ENCODE results near the gene MYH16. TPM values are rescaled to one million over a fixed set of nuclear protein-coding genes. Genes with fewer than 3 reads are reported as not detected.

MYH16 gene
- total RNA-seq, 1 donor from 2014 or later: not detected

- Mint-ChIP-seq H3K4me3 (no peak overlapping the region), H3K4me1 (peaks cover 7% of the 10 kb centered on the region), H3K27ac (no peak overlapping the region), H3K36me3 (no peaks in the 10 kb centered on the region), H3K9me3 (no peaks in the 10 kb centered on the region), H3K27me3 (ENCODE audit: insufficient read depth, low read depth) (peaks cover 8% of the 10 kb centered on the region)
- Histone ChIP-seq H3K4me2 (no peak overlapping the region), H3K79me2 (ENCODE audit: low read depth) (no peaks in the 10 kb centered on the region), H3K4me1 (peaks cover 18% of the 10 kb centered on the region), H4K20me1 (ENCODE audit: low read depth) (no peaks in the 10 kb centered on the region), H3K27me3 (no peaks in the 10 kb centered on the region), H3K4me3 (no peak overlapping the region), H2AFZ (replicated peaks) (no peak overlapping the region), H3K9ac (no peak overlapping the region), H3K9me3 (ENCODE audit: low read depth) (no peaks in the 10 kb centered on the region), H3F3A (ENCODE audit: low read depth) (no peaks in the 10 kb centered on the region), H3K27ac (no peak overlapping the region), H3K36me3 (no peaks in the 10 kb centered on the region)
- no peak for DNase-seq (ENCODE audit: low spot score)
- no peak for TF ChIP-seq EZH2phosphoT487 (IDR thresholded peaks at IDR 0.05)
- TF ChIP-seq EZH2 (IDR thresholded peaks at IDR 0.05): no peak
Observed at GRCh38 chr7:99255463-99255862, 17.2 kb upstream of the MYH16 start.

DNA sequence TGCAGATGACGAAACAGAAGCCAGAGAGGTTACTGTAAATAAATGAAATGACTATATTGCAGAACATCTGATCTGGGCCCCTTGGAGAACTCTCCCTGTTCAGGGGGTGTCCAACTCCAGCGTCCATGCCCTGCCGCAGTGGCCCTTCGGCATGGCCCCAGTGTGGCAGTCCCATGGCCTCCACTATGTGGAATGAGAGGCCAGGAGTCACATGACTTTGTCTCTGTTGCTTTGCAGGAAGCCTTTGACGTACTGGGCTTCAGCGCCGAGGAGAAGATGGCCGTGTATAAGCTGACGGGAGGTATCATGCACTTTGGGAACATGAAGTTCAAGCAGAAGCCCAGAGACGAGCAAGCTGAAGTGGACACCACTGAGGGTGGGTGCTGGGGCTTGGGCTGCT lies 15.6 kb upstream of the MYH16 start:
- Mint-ChIP-seq H3K9me3 (no peaks in the 10 kb centered on the region), H3K4me1 (peaks cover 4% of the 10 kb centered on the region), H3K27me3 (ENCODE audit: insufficient read depth, low read depth) (peaks cover 6% of the 10 kb centered on the region), H3K27ac (no peak overlapping the region), H3K36me3 (no peaks in the 10 kb centered on the region), H3K4me3 (no peak overlapping the region)
- Histone ChIP-seq H3K27ac (no peak overlapping the region), H3F3A (ENCODE audit: low read depth) (no peaks in the 10 kb centered on the region), H3K4me3 (no peak overlapping the region), H3K36me3 (no peaks in the 10 kb centered on the region), H3K79me2 (ENCODE audit: low read depth) (no peaks in the 10 kb centered on the region), H3K9me3 (ENCODE audit: low read depth) (no peaks in the 10 kb centered on the region), H3K9ac (no peak overlapping the region), H3K4me2 (no peak overlapping the region), H2AFZ (replicated peaks) (no peak overlapping the region), H3K4me1 (peaks cover 7% of the 10 kb centered on the region), H3K27me3 (no peaks in the 10 kb centered on the region), H4K20me1 (ENCODE audit: low read depth) (no peaks in the 10 kb centered on the region)
- no peak for TF ChIP-seq EZH2phosphoT487 (IDR thresholded peaks at IDR 0.05)
- no peak for TF ChIP-seq EZH2 (IDR thresholded peaks at IDR 0.05)
- TF ChIP-seq, protein P1, sequence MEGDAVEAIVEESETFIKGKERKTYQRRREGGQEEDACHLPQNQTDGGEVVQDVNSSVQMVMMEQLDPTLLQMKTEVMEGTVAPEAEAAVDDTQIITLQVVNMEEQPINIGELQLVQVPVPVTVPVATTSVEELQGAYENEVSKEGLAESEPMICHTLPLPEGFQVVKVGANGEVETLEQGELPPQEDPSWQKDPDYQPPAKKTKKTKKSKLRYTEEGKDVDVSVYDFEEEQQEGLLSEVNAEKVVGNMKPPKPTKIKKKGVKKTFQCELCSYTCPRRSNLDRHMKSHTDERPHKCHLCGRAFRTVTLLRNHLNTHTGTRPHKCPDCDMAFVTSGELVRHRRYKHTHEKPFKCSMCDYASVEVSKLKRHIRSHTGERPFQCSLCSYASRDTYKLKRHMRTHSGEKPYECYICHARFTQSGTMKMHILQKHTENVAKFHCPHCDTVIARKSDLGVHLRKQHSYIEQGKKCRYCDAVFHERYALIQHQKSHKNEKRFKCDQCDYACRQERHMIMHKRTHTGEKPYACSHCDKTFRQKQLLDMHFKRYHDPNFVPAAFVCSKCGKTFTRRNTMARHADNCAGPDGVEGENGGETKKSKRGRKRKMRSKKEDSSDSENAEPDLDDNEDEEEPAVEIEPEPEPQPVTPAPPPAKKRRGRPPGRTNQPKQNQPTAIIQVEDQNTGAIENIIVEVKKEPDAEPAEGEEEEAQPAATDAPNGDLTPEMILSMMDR (IDR thresholded peaks at IDR 0.05): no peak
- DNase-seq (ENCODE audit: low spot score): no peak

DNA sequence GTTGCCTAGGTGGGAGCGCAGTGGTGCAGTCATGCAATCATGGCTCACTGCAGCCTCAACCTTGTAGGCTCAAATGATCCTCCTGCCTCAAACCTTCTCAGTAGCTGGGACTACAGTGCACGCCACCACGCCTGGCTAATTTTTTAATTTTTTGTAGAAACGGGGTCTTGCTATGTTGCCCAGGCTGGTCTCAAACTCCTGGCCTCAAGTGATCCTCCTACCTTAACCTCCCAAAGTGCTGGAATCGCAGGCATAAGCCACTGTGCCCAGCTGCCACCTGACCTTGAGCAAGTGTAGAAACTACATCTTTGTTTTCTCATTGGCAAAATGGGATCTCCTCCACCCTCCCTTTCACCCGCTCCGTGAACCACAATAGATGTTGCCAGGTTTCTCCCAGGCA lies 15.0 kb upstream of the MYH16 start:
- H3K9me3 ChIP-seq (ENCODE audit: low read depth): no peaks in the 10 kb centered on the region

DNA sequence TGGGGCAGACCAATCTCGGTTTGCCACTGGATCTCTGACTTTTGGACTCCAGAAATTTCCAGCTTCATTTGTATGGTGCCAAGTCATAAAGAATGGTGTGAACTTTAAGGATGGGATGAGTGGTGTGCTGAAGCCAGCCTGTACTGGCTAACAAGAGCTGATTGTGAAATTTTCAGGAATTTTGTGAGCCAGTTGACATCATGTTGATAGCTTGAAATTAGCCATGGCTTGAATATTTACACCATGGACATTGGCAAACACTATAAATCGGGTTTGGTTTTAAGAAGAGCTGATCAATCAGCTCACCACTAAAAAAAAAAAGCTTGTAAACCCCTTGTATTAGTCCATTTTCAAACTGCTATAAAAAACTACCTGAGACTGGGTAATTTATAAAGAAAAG lies 14.1 kb upstream of the MYH16 start:
- Histone ChIP-seq H3K36me3 (no peaks in the 10 kb centered on the region), H3K9me3 (ENCODE audit: low read depth) (no peaks in the 10 kb centered on the region), H3K9ac (no peak overlapping the region), H3K4me3 (no peak overlapping the region), H3F3A (ENCODE audit: low read depth) (no peaks in the 10 kb centered on the region), H3K27me3 (no peaks in the 10 kb centered on the region), H2AFZ (replicated peaks) (no peak overlapping the region), H3K79me2 (ENCODE audit: low read depth) (no peaks in the 10 kb centered on the region), H3K4me1 (no peaks in the 10 kb centered on the region), H3K27ac (no peak overlapping the region), H4K20me1 (ENCODE audit: low read depth) (no peaks in the 10 kb centered on the region), H3K4me2 (no peak overlapping the region)
- Mint-ChIP-seq H3K4me3 (no peak overlapping the region), H3K4me1 (no peaks in the 10 kb centered on the region), H3K9me3 (no peaks in the 10 kb centered on the region), H3K27ac (no peak overlapping the region), H3K27me3 (ENCODE audit: insufficient read depth, low read depth) (peaks cover 7% of the 10 kb centered on the region), H3K36me3 (no peaks in the 10 kb centered on the region)
- DNase-seq (ENCODE audit: low spot score): no peak
- TF ChIP-seq, protein P1 (IDR thresholded peaks at IDR 0.05): no peak

More for the DNA sequence above, 15.0 kb upstream of the MYH16 start:
- H4K20me1 ChIP-seq (ENCODE audit: low read depth): no peaks in the 10 kb centered on the region
- Mint-ChIP-seq H3K27ac (no peak overlapping the region), H3K27me3 (ENCODE audit: insufficient read depth, low read depth) (peaks cover 2% of the 10 kb centered on the region), H3K4me3 (no peak overlapping the region), H3K36me3 (no peaks in the 10 kb centered on the region), H3K4me1 (peaks cover under 1% of the 10 kb centered on the region), H3K9me3 (no peaks in the 10 kb centered on the region)
- H3K9ac ChIP-seq: no peak overlapping the region
- H3K4me2 ChIP-seq: no peak overlapping the region
- no peaks in the 10 kb centered on the region for H3K27me3 ChIP-seq
- H3K79me2 ChIP-seq (ENCODE audit: low read depth): no peaks in the 10 kb centered on the region
- H3F3A ChIP-seq (ENCODE audit: low read depth): no peaks in the 10 kb centered on the region
- no peak for TF ChIP-seq EZH2 (IDR thresholded peaks at IDR 0.05)
- TF ChIP-seq EZH2phosphoT487 (IDR thresholded peaks at IDR 0.05): no peak
- TF ChIP-seq, protein P1 (IDR thresholded peaks at IDR 0.05): no peak
- no peak overlapping the region for H3K27ac ChIP-seq
- no peak for DNase-seq (ENCODE audit: low spot score)
- H3K4me1 ChIP-seq: peaks cover 1% of the 10 kb centered on the region
- no peaks in the 10 kb centered on the region for H3K36me3 ChIP-seq
- no peak overlapping the region for H3K4me3 ChIP-seq
- no peak overlapping the region for H2AFZ ChIP-seq (replicated peaks)
